GM23338 (cell line): ENCODE results near the gene HTRA1. TPM values are rescaled to one million over a fixed set of nuclear protein-coding genes. Genes with fewer than 3 reads are reported as not detected.

Experiments used
- ATAC-seq: fragments of 200-7000 bp; cut with Tn5 transposase; 3 replicates; pipeline ENCODE4 v1.9.1; 2020
- DNase-seq: peaks from one replicate; pipeline ENCODE4 v3.0.0-alpha.2; 2015; ENCODE audit warnings: low spot score
- H2AFZ ChIP-seq: fragments of 200-600 bp; sonication (generic); 2 replicates; pipeline ENCODE4 v1.8.0; 2016; ENCODE audit warnings: antibody characterized with exemption, mild to moderate bottlenecking, moderate library complexity
- H3F3A ChIP-seq: fragments of 200-600 bp; sonication (generic); replicated peaks from 2 replicates; pipeline ENCODE4 v1.8.0; 2017; ENCODE audit warnings: antibody characterized with exemption, mixed run types, low read depth
- H3K27ac ChIP-seq: fragments of 200-600 bp; sonication (generic); 2 replicates; pipeline ENCODE4 v1.6.1; 2016; ENCODE audit warnings: low read depth
- H3K27me3 ChIP-seq: fragments of 200-600 bp; sonication (generic); 2 replicates; pipeline ENCODE4 v1.8.0; 2016; ENCODE audit warnings: mild to moderate bottlenecking, mixed run types, moderate library complexity; ENCODE audit not compliant: insufficient read depth
- H3K36me3 ChIP-seq: fragments of 200-600 bp; sonication (generic); 2 replicates; pipeline ENCODE4 v1.8.0; 2016; ENCODE audit warnings: mild to moderate bottlenecking; ENCODE audit not compliant: insufficient read depth
- H3K4me1 ChIP-seq: fragments of 200-600 bp; sonication (generic); 2 replicates; pipeline ENCODE4 v1.8.0; 2016; ENCODE audit warnings: mild to moderate bottlenecking, moderate library complexity; ENCODE audit not compliant: insufficient read depth
- H3K4me2 ChIP-seq: fragments of 200-600 bp; sonication (generic); 2 replicates; pipeline ENCODE4 v1.7.1; 2017; ENCODE audit warnings: mixed run types
- H3K4me3 ChIP-seq: fragments of 200-600 bp; sonication (generic); 2 replicates; pipeline ENCODE4 v1.6.1; 2016; ENCODE audit warnings: mixed run types
- H3K79me2 ChIP-seq: fragments of 200-600 bp; sonication (generic); replicated peaks from 2 replicates; pipeline ENCODE4 v1.8.0; 2017; ENCODE audit warnings: mild to moderate bottlenecking; ENCODE audit not compliant: insufficient read depth
- H3K9me2 ChIP-seq: fragments of 200-600 bp; sonication (generic); 2 replicates; pipeline ENCODE4 v1.8.0; 2017; ENCODE audit not compliant: insufficient read depth
- H4K20me1 ChIP-seq: fragments of 200-600 bp; sonication (generic); replicated peaks from 2 replicates; pipeline ENCODE4 v1.8.0; 2017; ENCODE audit warnings: mild to moderate bottlenecking; ENCODE audit not compliant: insufficient read depth
- H3K27ac Mint-ChIP-seq: 2 replicates; pipeline ENCODE4 v1.8.0; 2020; ENCODE audit warnings: inconsistent platforms, mild to moderate bottlenecking, moderate library complexity, mixed read lengths
- H3K27me3 Mint-ChIP-seq: 3 replicates; pipeline ENCODE4 v1.8.0; 2022; ENCODE audit warnings: low read depth, mild to moderate bottlenecking, moderate library complexity, mixed read lengths, inconsistent platforms; ENCODE audit not compliant: insufficient read depth, poor library complexity
- H3K36me3 Mint-ChIP-seq: 3 replicates; pipeline ENCODE4 v1.8.0; 2021; ENCODE audit warnings: low read depth, mild to moderate bottlenecking, inconsistent platforms, moderate library complexity, mixed read lengths
- H3K4me1 Mint-ChIP-seq: 3 replicates; pipeline ENCODE4 v1.8.0; 2020; ENCODE audit warnings: mild to moderate bottlenecking, inconsistent platforms, mixed read lengths
- H3K4me3 Mint-ChIP-seq: 3 replicates; pipeline ENCODE4 v1.8.0; 2021; ENCODE audit warnings: moderate library complexity, mild to moderate bottlenecking, inconsistent platforms, mixed read lengths
- H3K9me3 Mint-ChIP-seq: 3 replicates; pipeline ENCODE4 v1.8.0; 2020; ENCODE audit warnings: moderate library complexity, mild to moderate bottlenecking, inconsistent platforms, mixed read lengths
- CREB1 ChIP-seq: fragments of 250-450 bp; sonication (Bioruptor Pico); IDR thresholded peaks from 2 replicates; pipeline ENCODE4 v1.5.0; 2020; ENCODE audit warnings: low read depth, mild to moderate bottlenecking, moderate library complexity
- CTCF ChIP-seq, 2 experiments: fragments of 200-600 bp in 1 of 2; sonication (generic) in 1 of 2; conservative IDR thresholded peaks; 2 replicates each; pipeline versions ENCODE4 v1.5.1 to v1.6.1; 2016 to 2017; ENCODE audit warnings: antibody characterized with exemption in 2 of 2, low read depth in 2 of 2, mild to moderate bottlenecking in 2 of 2, moderate library complexity in 1 of 2
- ETS1 ChIP-seq: IDR thresholded peaks from 2 replicates; pipeline ENCODE4 v1.6.1; 2016; ENCODE audit warnings: antibody characterized with exemption
- EZH2 ChIP-seq: fragments of 200-600 bp; sonication (generic); IDR thresholded peaks from one replicate; pipeline ENCODE4 v1.8.0; 2017; ENCODE audit warnings: antibody characterized with exemption, mild to moderate bottlenecking, low read depth; ENCODE audit not compliant: unreplicated experiment
- JUNB ChIP-seq: IDR thresholded peaks from one replicate; pipeline ENCODE4 v1.6.1; 2016; ENCODE audit warnings: antibody characterized with exemption; ENCODE audit not compliant: unreplicated experiment
- NANOG ChIP-seq: IDR thresholded peaks from 2 replicates; pipeline ENCODE4 v1.6.1; 2016; ENCODE audit warnings: antibody characterized with exemption, borderline replicate concordance
- STAT1 ChIP-seq: IDR thresholded peaks from one replicate; pipeline ENCODE4 v1.6.1; 2016; ENCODE audit warnings: antibody characterized with exemption; ENCODE audit not compliant: unreplicated experiment
- ZNF331 ChIP-seq: fragments of 250-450 bp; sonication (Bioruptor Pico); IDR thresholded peaks from 2 replicates; pipeline ENCODE4 v1.5.0; 2020; ENCODE audit warnings: low read depth, mild to moderate bottlenecking, moderate library complexity
- ZNF462 ChIP-seq: fragments of 250-450 bp; sonication (Bioruptor Pico); IDR thresholded peaks from 2 replicates; pipeline ENCODE4 v1.5.0; 2020; ENCODE audit warnings: mild to moderate bottlenecking, moderate library complexity
- polyA plus RNA-seq: library from polyadenylated mRNA; unstranded; fragments of >200 nt; fragmentation: Nextera tagmentation; extraction: Ambion mirVana; gene quantifications from 2 replicates; pipeline ENCODE4 v1.2.1, GENCODE V29; 2016
- total RNA-seq: library from RNA; depleted of rRNA; stranded (reverse); fragments of >200 nt; shearing (Covaris generic); gene quantifications from 2 replicates; pipeline ENCODE4 v1.2.3, GENCODE V29; 2014

The HTRA1 gene
- total and polyA plus RNA-seq, 2 experiments from 2014 or later = 8.1 to 16.1 TPM

GRCh38 chr10:122469848-122470247, 8.5 kb downstream of the HTRA1 start:
- no peaks in the 10 kb centered on the region for H3F3A ChIP-seq
- Mint-ChIP-seq H3K4me3 (no peak overlapping the region), H3K36me3 (no peaks in the 10 kb centered on the region; the same call in 2 of the 3 replicates), H3K4me1 (peaks cover 14% of the 10 kb centered on the region), H3K9me3 (no peaks in the 10 kb centered on the region; the same call in 2 of the 3 replicates), H3K27me3 (peaks cover under 1% of the 10 kb centered on the region), H3K27ac (no peak overlapping the region)
- DNase-seq = no peak
- TF ChIP-seq STAT1 = no peak
- no peak for TF ChIP-seq CREB1 (CRISPR knock-in tag)
- no peak for TF ChIP-seq ZNF331 (CRISPR knock-in tag)
- no peak for TF ChIP-seq NANOG
- no peak for TF ChIP-seq JUNB
- TF ChIP-seq ZNF462 (CRISPR knock-in tag) = no peak
- H4K20me1 ChIP-seq = no peaks in the 10 kb centered on the region; the same call in 1 of the 2 replicates
- H3K4me3 ChIP-seq = no peak overlapping the region
- ATAC-seq = no peak
- H3K27ac ChIP-seq = no peak overlapping the region
- H3K9me2 ChIP-seq = no peaks in the 10 kb centered on the region
- H3K4me1 ChIP-seq = peaks cover 11% of the 10 kb centered on the region; the same call in 1 of the 2 replicates
- no peaks in the 10 kb centered on the region for H3K79me2 ChIP-seq
- H3K27me3 ChIP-seq = no peaks in the 10 kb centered on the region
- H3K4me2 ChIP-seq = no peak overlapping the region
- no peak overlapping the region for H2AFZ ChIP-seq
- no peaks in the 10 kb centered on the region for H3K36me3 ChIP-seq

GRCh38 chr10:122471531-122472177, 10.3 kb downstream of the HTRA1 start:
- no peak overlapping the region for H3K4me2 ChIP-seq
- peaks cover 32% of the 10 kb centered on the region for H3K4me1 Mint-ChIP-seq
- H3K9me2 ChIP-seq = no peaks in the 10 kb centered on the region
- H3K27ac ChIP-seq = no peak overlapping the region
- H3K4me3 ChIP-seq = no peak overlapping the region
- H3K27ac Mint-ChIP-seq = no peak overlapping the region
- no peaks in the 10 kb centered on the region for H3K27me3 ChIP-seq
- H3F3A ChIP-seq = 0 out of 2 replicates have a peak, but pooled peaks cover 4% of the 10 kb centered on the region
- no peaks in the 10 kb centered on the region; the same call in 1 of the 2 replicates for H4K20me1 ChIP-seq
- H3K4me1 ChIP-seq = peaks cover 29% of the 10 kb centered on the region
- H3K36me3 ChIP-seq = no peaks in the 10 kb centered on the region
- ATAC-seq (no peak), DNase-seq (no peak)
- no peaks in the 10 kb centered on the region; the same call in 2 of the 3 replicates for H3K9me3 Mint-ChIP-seq
- no peak overlapping the region for H3K4me3 Mint-ChIP-seq
- H3K36me3 Mint-ChIP-seq = no peaks in the 10 kb centered on the region
- no peak overlapping the region for H2AFZ ChIP-seq
- H3K79me2 ChIP-seq = no peaks in the 10 kb centered on the region
- peaks cover 3% of the 10 kb centered on the region for H3K27me3 Mint-ChIP-seq
- TF ChIP-seq ZNF331 (CRISPR knock-in tag) (no peak), JUNB (no peak), ETS1 (no peak), CTCF (conservative IDR thresholded peaks at IDR 0.05; ENCODE audit: low read depth in 2 of 2) (no peak), EZH2 (no peak), NANOG (no peak)
